Mesothelial cell of epicardium (in vitro differentiated cells): ENCODE measurements around the gene CPVL. TPM values are rescaled to one million over a fixed set of nuclear protein-coding genes. Genes with fewer than 3 reads are reported as not detected.

Experiments used
- DNase-seq, 2 experiments: peaks; one replicate each; pipeline ENCODE4 v3.0.0; 2021; ENCODE audit warnings: low spot score in 2 of 2; ENCODE audit not compliant: unreplicated experiment in 2 of 2
- H3K27ac Mint-ChIP-seq: 2 replicates; pipeline ENCODE4 v1.8.0; 2021; ENCODE audit warnings: mixed read lengths
- H3K27me3 Mint-ChIP-seq: 2 replicates; pipeline ENCODE4 v1.8.0; 2021; ENCODE audit warnings: low read depth, mixed read lengths
- H3K36me3 Mint-ChIP-seq: 2 replicates; pipeline ENCODE4 v1.8.0; 2021; ENCODE audit warnings: mixed read lengths
- H3K4me1 Mint-ChIP-seq: 2 replicates; pipeline ENCODE4 v1.8.0; 2021; ENCODE audit warnings: mixed read lengths
- H3K4me3 Mint-ChIP-seq: 2 replicates; pipeline ENCODE4 v1.8.0; 2021; ENCODE audit warnings: mild to moderate bottlenecking, moderate library complexity, mixed read lengths
- H3K9me3 Mint-ChIP-seq: 2 replicates; pipeline ENCODE4 v1.8.0; 2021; ENCODE audit warnings: mixed read lengths
- CTCF ChIP-seq: fragments of 200-600 bp; sonication (generic); IDR thresholded peaks from one replicate; pipeline ENCODE4 v1.5.0; 2021; ENCODE audit warnings: antibody characterized with exemption; ENCODE audit not compliant: unreplicated experiment
- total RNA-seq: library from RNA; stranded (reverse); gene quantifications from 3 replicates; pipeline ENCODE4 v1.2.1, GENCODE V29; 2021

The CPVL gene
- total RNA-seq, 1 donor from 2014 or later: 11.4 TPM

GRCh38 chr7:29045258-29046086 is 100.9 kb downstream of the CPVL start:
- Mint-ChIP-seq H3K4me3 (no peak overlapping the region), H3K9me3 (peaks cover 30% of the 10 kb centered on the region), H3K27me3 (no peaks in the 10 kb centered on the region), H3K36me3 (peaks cover 4% of the 10 kb centered on the region), H3K27ac (no peak overlapping the region), H3K4me1 (peaks cover 37% of the 10 kb centered on the region)
- DNase-seq: no peak
- no peak for TF ChIP-seq CTCF

GRCh38 chr7:29044554-29044953 is 101.8 kb downstream of the CPVL start:
- no peak for TF ChIP-seq CTCF
- Mint-ChIP-seq H3K4me3 (no peak overlapping the region), H3K9me3 (peaks cover 26% of the 10 kb centered on the region), H3K36me3 (peaks cover 4% of the 10 kb centered on the region), H3K27me3 (no peaks in the 10 kb centered on the region), H3K4me1 (peaks cover 47% of the 10 kb centered on the region), H3K27ac (no peak overlapping the region)
- DNase-seq: no peak

- H3K4me1 Mint-ChIP-seq: peaks cover 56% of the 10 kb centered on the region
- no peaks in the 10 kb centered on the region for H3K27me3 Mint-ChIP-seq
- no peak overlapping the region for H3K4me3 Mint-ChIP-seq
- TF ChIP-seq CTCF: no peak
- DNase-seq: no peak
- peaks cover 16% of the 10 kb centered on the region for H3K9me3 Mint-ChIP-seq
- H3K36me3 Mint-ChIP-seq: peaks cover 4% of the 10 kb centered on the region
- H3K27ac Mint-ChIP-seq: no peak overlapping the region
Measured at GRCh38 chr7:29043576-29043975, 102.8 kb downstream of the CPVL start.

GRCh38 chr7:29042824-29043231 is 103.5 kb downstream of the CPVL start:
- no peak for TF ChIP-seq CTCF
- H3K36me3 Mint-ChIP-seq: peaks cover 2% of the 10 kb centered on the region
- DNase-seq: no peak
- H3K27ac Mint-ChIP-seq: peak overlapping the region; percentile 39
- peaks cover 63% of the 10 kb centered on the region for H3K4me1 Mint-ChIP-seq
- H3K4me3 Mint-ChIP-seq: no peak overlapping the region
- peaks cover 9% of the 10 kb centered on the region for H3K9me3 Mint-ChIP-seq
- H3K27me3 Mint-ChIP-seq: no peaks in the 10 kb centered on the region

- Mint-ChIP-seq H3K9me3 (peaks cover 2% of the 10 kb centered on the region), H3K4me3 (no peak overlapping the region), H3K27ac (no peak overlapping the region), H3K27me3 (no peaks in the 10 kb centered on the region), H3K36me3 (no peaks in the 10 kb centered on the region), H3K4me1 (peaks cover 66% of the 10 kb centered on the region)
- TF ChIP-seq CTCF: no peak
- no peak for DNase-seq
Measured at GRCh38 chr7:29041991-29042390, 104.3 kb downstream of the CPVL start.
